OCI-LY7 (cell line): Measurements from ENCODE around the gene GALNT4. TPM values are rescaled to one million over a fixed set of nuclear protein-coding genes. Genes with fewer than 3 reads are reported as not detected.

Experiments used
- BruUV-seq: library from RNA; stranded (reverse); fragments of 400-500 nt; replicated peaks from 2 replicates; lab custom pipeline; 2021; lab: Mats Ljungman, UMichigan
- CTCF ChIA-PET: fragments of 300-600 bp; sonication (Branson Sonifier 250); formaldehyde crosslinking; loops from one replicate; lab custom pipeline; 2022; ENCODE audit warnings: antibody characterized with exemption; ENCODE audit not compliant: unreplicated experiment; lab: Charles Lee
- POLR2A ChIA-PET: fragments of 300-600 bp; sonication (Branson Sonifier 250); formaldehyde crosslinking; loops from one replicate; lab custom pipeline; 2022; ENCODE audit warnings: antibody characterized with exemption; lab: Charles Lee
- DNase-seq: peaks from one replicate; pipeline ENCODE4 v3.0.0-alpha.2; 2015; ENCODE audit warnings: low spot score
- H2AFZ ChIP-seq: fragments of 200-600 bp; sonication (generic), shearing (Covaris generic); 2 replicates; pipeline ENCODE4 v1.6.1; 2014; ENCODE audit warnings: mild to moderate bottlenecking, antibody characterized with exemption, low read length, moderate library complexity
- H3K27ac ChIP-seq: fragments of 200-600 bp; sonication (generic); 2 replicates; pipeline ENCODE4 v1.5.1; 2014; ENCODE audit warnings: mixed run types, low read depth, mild to moderate bottlenecking, moderate library complexity, low read length, inconsistent platforms; ENCODE audit not compliant: poor library complexity, severe bottlenecking
- H3K36me3 ChIP-seq: fragments of 200-600 bp; sonication (generic); 2 replicates; pipeline ENCODE4 v1.6.1; 2014; ENCODE audit warnings: mild to moderate bottlenecking, antibody characterized with exemption, low read length, moderate library complexity, mixed read lengths; ENCODE audit not compliant: insufficient read depth
- H3K4me1 ChIP-seq: fragments of 200-600 bp; sonication (generic); 2 replicates; pipeline ENCODE4 v1.5.1; 2014; ENCODE audit warnings: mild to moderate bottlenecking, low read length; ENCODE audit not compliant: insufficient read depth, poor library complexity, severe bottlenecking
- H3K4me2 ChIP-seq: fragments of 200-600 bp; sonication (generic); 2 replicates; pipeline ENCODE4 v1.6.1; 2014; ENCODE audit warnings: mild to moderate bottlenecking, low read length
- H3K4me3 ChIP-seq: fragments of 200-600 bp; sonication (generic); 2 replicates; pipeline ENCODE4 v1.5.1; 2014; ENCODE audit warnings: mild to moderate bottlenecking, low read depth, low read length; ENCODE audit not compliant: poor library complexity, severe bottlenecking
- H3K79me2 ChIP-seq: fragments of 200-600 bp; sonication (generic); 2 replicates; pipeline ENCODE4 v1.6.1; 2016; ENCODE audit warnings: low read depth, mild to moderate bottlenecking, low read length, moderate library complexity, mixed read lengths; ENCODE audit not compliant: insufficient read depth
- H3K9me2 ChIP-seq: fragments of 200-600 bp; sonication (generic); 2 replicates; pipeline ENCODE4 v1.6.1; 2016; ENCODE audit warnings: mild to moderate bottlenecking, low read length, mixed read lengths; ENCODE audit not compliant: insufficient read depth
- H3K9me3 ChIP-seq: fragments of 200-600 bp; sonication (generic); 2 replicates; pipeline ENCODE4 v1.6.1; 2014; ENCODE audit warnings: mild to moderate bottlenecking, mixed run types, low read length, mixed read lengths
- H4K20me1 ChIP-seq: fragments of 200-600 bp; sonication (generic); 2 replicates; pipeline ENCODE4 v1.6.1; 2014; ENCODE audit warnings: mild to moderate bottlenecking, antibody characterized with exemption, low read length, moderate library complexity, mixed read lengths; ENCODE audit not compliant: insufficient read depth
- EZH2phosphoT487 ChIP-seq: fragments of 200-600 bp; sonication (generic); IDR thresholded peaks from 2 replicates; pipeline ENCODE4 v1.6.1; 2018; ENCODE audit warnings: low read depth, borderline replicate concordance, mild to moderate bottlenecking, mixed run types, antibody characterized with exemption, low read length, moderate library complexity, mixed read lengths
- intact Hi-C: fragments of 100-400 bp; cut with micrococcal nuclease; formaldehyde crosslinking; loops from one replicate; pipeline ENCODE4 v1.10.0; 2022; ENCODE audit not compliant: unreplicated experiment
- total RNA-seq, 2 experiments: library from RNA; depleted of rRNA in 1 of 2; stranded (reverse); fragments of >200 nt in 1 of 2; shearing (Covaris generic) in 1 of 2; gene quantifications; 2 replicates each; pipeline ENCODE4 v1.2.3, GENCODE V29; 2014 to 2022
- TF ChIP-seq, protein P1 (sequence below): fragments of 200-600 bp; sonication (generic); conservative IDR thresholded peaks from 2 replicates; pipeline ENCODE4 v1.5.1; 2014; ENCODE audit warnings: mild to moderate bottlenecking, antibody characterized with exemption, low read length, moderate library complexity, mixed read lengths

GALNT4 gene
- total RNA-seq, 2 experiments from 2014 or later = 2.1 to 3.7 TPM

DNA sequence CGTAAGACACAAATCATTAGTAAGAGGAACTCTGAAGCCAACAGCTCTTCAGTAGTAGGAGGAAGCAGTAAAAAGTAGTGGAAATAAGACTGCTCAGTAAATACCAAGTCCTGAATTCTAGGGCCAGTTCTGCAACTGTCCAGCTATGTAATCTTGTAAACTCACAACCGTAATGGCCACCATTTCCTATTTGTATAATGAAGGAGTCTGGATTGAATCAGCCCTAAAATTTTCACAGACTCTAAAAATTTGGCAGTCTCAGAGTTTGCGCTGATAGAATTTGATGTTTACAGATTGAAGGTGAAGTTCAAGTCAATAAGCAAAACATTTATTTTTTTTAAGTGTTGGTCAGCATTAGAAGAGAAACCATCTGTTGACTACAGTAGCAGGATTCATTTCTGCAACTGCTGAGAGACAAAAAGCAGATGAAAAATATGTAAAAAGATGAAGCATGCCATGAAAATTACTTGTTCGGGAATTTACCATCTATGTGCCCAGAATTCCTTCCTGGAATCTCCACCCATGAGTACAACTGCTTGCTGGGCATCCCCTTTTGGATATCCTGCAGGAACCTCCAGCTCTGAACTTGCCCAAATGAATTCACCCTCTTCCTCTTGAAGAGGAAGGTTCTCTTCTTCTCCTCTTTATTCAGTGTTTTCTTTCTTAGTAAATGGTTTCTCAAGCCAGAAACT lies 47.5 kb downstream of the GALNT4 start:
- H3K27ac ChIP-seq = no peak overlapping the region
- H2AFZ ChIP-seq = no peak overlapping the region

DNA sequence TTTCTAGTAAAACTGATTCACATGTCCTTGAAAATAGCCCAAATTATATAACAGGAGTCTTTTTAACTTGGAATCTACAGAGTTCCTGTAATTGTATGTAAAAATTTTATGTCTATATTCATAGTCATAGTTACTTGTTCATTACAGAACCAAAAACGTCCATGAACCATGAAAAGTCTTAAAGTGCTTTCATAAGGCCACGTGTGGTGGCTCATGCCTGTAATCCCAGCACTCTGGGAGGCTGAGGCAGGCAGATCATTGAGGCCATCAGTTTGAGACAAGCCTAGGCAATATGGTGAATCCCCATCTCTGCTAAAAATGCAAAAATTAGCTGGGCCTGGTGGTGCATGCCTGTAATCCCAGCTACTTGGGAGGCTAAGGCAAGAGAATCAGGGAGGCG lies 48.4 kb downstream of the GALNT4 start:
- intact Hi-C loops = no loop called here
- Histone ChIP-seq H3K9me2 (no peaks in the 10 kb centered on the region), H3K4me1 (no peaks in the 10 kb centered on the region), H3K4me3 (no peak overlapping the region), H3K36me3 (no peaks in the 10 kb centered on the region), H2AFZ (no peak overlapping the region), H3K9me3 (no peaks in the 10 kb centered on the region), H4K20me1 (no peaks in the 10 kb centered on the region), H3K79me2 (no peaks in the 10 kb centered on the region), H3K27ac (no peak overlapping the region), H3K4me2 (no peak overlapping the region)
- ChIA-PET POLR2A (no interaction called here), CTCF (no interaction called here)
- no TSS peak for BruUV-seq
- TF ChIP-seq, protein P1, sequence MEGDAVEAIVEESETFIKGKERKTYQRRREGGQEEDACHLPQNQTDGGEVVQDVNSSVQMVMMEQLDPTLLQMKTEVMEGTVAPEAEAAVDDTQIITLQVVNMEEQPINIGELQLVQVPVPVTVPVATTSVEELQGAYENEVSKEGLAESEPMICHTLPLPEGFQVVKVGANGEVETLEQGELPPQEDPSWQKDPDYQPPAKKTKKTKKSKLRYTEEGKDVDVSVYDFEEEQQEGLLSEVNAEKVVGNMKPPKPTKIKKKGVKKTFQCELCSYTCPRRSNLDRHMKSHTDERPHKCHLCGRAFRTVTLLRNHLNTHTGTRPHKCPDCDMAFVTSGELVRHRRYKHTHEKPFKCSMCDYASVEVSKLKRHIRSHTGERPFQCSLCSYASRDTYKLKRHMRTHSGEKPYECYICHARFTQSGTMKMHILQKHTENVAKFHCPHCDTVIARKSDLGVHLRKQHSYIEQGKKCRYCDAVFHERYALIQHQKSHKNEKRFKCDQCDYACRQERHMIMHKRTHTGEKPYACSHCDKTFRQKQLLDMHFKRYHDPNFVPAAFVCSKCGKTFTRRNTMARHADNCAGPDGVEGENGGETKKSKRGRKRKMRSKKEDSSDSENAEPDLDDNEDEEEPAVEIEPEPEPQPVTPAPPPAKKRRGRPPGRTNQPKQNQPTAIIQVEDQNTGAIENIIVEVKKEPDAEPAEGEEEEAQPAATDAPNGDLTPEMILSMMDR = no peak
- no peak for TF ChIP-seq EZH2phosphoT487
- no peak for DNase-seq

More for the DNA sequence above, 47.5 kb downstream of the GALNT4 start:
- no peak overlapping the region for H3K4me2 ChIP-seq
- intact Hi-C loops = no loop called here
- POLR2A ChIA-PET = no interaction called here
- no peak overlapping the region for H3K4me3 ChIP-seq
- H3K9me3 ChIP-seq = no peaks in the 10 kb centered on the region
- no peak for TF ChIP-seq EZH2phosphoT487
- TF ChIP-seq, protein P1 = no peak
- no TSS peak for BruUV-seq
- CTCF ChIA-PET = interaction anchor here (0.6 kb wide), 1 partner anchor 38 kb away, joined by 3 read pairs; no protein-coding TSS in a partner anchor
- no peaks in the 10 kb centered on the region for H4K20me1 ChIP-seq
- no peaks in the 10 kb centered on the region for H3K9me2 ChIP-seq
- no peaks in the 10 kb centered on the region for H3K36me3 ChIP-seq
- DNase-seq = no peak
- H3K4me1 ChIP-seq = no peaks in the 10 kb centered on the region
- no peaks in the 10 kb centered on the region for H3K79me2 ChIP-seq
